GM21390 (cell line): Measurements from ENCODE around the gene MEGF8.

Experiments used
- ATAC-seq: cut with Tn5 transposase; IDR thresholded peaks from one replicate; pipeline ENCODE4 v1.9.1; 2021; ENCODE audit not compliant: unreplicated experiment

MEGF8 gene

DNA sequence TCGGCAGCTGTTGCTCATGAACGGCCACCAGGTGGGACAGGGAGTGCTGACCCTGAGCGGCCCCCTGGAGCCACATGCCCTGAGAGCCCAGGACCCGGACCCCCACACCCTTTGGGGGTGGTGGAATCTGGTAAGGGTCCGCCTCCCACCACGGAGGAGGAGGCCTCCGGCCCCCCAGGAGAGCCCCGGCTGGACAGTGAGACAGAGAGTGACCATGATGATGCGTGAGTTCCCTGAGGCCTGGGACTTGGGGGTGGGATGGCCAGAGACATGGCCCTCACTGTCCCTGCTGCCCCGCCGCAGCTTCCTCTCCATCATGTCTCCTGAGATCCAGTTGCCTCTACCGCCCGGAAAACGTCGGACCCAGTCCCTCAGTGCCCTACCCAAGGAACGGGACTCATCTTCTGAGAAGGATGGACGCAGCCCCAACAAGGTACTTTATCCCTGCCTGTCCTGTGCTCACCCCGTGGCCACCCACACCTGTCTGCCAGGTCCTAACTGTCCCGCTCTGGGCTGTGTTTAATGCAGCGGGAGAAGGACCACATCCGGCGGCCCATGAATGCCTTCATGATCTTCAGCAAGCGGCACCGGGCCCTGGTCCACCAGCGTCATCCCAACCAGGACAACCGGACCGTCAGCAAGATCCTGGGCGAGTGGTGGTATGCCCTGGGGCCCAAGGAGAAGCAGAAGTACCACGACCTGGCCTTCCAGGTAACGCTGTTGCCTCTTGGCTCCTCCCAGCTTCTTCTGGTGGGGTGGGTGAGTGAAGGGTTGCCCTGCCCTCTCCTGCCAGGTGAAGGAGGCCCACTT is 38.2 kb upstream of the MEGF8 start:
- no peak for ATAC-seq

DNA sequence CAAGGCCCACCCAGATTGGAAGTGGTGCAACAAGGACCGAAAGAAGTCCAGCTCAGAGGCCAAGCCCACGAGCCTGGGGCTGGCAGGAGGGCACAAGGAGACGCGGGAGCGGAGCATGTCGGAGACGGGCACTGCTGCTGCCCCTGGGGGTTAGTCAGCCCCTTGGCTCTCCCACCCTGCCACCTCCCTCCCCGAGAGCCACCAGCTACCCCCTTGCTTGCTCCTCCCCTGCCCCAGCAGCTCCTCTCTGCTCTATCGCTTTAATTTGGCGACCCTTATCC is 37.7 kb upstream of the MEGF8 start:
- ATAC-seq: no peak

GRCh38 chr19:42288387-42288786 is 37.0 kb upstream of the MEGF8 start:
- no peak for ATAC-seq

GRCh38 chr19:42288881-42289555 is 36.4 kb upstream of the MEGF8 start:
- no peak for ATAC-seq

GRCh38 chr19:42289556-42290041 is 35.8 kb upstream of the MEGF8 start:
- no peak for ATAC-seq

GRCh38 chr19:42290136-42290522 is 35.3 kb upstream of the MEGF8 start:
- ATAC-seq: no peak

DNA sequence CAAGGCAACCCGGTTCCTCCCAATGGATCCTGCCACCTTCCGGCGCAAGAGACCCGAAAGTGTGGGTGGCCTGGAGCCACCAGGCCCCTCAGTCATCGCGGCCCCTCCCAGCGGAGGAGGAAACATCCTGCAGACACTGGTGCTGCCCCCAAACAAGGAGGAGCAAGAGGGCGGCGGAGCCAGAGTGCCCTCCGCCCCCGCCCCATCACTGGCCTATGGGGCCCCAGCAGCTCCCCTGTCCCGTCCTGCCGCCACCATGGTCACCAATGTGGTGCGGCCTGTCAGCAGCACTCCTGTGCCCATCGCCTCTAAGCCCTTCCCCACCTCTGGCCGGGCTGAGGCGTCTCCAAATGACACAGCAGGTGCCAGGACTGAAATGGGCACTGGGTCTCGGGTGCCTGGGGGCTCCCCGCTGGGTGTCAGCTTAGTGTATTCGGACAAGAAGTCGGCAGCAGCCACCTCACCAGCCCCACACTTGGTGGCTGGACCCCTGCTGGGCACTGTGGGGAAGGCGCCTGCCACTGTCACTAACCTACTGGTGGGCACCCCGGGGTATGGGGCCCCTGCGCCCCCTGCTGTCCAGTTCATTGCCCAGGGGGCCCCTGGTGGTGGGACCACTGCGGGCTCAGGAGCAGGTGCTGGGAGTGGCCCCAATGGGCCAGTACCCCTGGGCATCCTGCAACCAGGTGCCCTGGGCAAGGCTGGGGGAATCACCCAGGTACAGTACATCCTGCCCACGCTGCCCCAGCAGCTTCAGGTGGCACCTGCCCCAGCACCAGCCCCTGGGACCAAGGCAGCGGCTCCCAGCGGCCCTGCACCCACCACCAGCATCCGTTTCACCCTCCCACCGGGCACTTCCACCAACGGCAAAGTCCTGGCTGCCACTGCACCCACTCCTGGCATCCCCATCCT is 34.7 kb upstream of the MEGF8 start:
- no peak for ATAC-seq

GRCh38 chr19:42291435-42291810 is 34.0 kb upstream of the MEGF8 start:
- ATAC-seq: no peak

DNA sequence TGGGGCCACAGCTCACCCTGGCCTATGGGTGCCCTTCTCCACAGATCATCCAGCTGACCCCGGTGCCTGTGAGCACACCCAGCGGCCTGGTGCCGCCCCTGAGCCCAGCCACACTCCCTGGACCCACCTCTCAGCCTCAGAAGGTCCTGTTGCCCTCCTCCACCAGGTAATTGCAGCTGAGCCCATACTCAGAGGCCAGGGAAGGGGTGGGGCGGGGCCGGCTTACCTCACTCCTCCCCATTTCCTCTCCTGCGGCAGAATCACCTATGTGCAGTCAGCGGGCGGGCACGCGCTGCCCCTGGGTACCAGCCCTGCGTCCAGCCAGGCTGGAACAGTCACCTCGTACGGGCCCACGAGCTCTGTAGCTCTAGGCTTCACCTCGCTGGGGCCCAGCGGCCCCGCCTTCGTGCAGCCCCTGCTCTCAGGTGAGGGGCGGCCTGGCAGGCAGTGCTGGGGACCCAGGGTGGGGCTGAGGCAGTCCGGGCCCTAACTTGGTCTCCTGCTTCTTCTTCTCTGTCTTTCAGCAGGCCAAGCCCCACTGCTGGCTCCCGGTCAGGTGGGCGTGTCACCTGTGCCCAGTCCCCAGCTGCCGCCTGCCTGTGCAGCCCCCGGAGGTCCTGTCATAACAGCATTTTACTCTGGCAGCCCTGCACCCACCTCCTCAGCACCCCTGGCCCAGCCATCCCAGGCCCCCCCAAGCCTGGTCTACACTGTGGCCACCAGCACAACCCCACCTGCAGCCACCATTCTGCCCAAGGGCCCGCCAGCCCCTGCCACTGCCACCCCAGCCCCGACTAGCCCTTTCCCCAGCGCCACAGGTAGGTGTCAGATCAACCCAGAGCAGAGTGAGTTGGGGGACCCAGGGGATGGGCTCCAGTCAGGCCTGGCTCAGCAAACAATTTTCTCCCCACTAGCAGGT is 33.1 kb upstream of the MEGF8 start:
- ATAC-seq: no peak

- ATAC-seq: no peak
Observed at GRCh38 chr19:42292963-42293362, 32.5 kb upstream of the MEGF8 start.

- ATAC-seq: no peak
Observed at GRCh38 chr19:42293540-42293939, 31.9 kb upstream of the MEGF8 start.

DNA sequence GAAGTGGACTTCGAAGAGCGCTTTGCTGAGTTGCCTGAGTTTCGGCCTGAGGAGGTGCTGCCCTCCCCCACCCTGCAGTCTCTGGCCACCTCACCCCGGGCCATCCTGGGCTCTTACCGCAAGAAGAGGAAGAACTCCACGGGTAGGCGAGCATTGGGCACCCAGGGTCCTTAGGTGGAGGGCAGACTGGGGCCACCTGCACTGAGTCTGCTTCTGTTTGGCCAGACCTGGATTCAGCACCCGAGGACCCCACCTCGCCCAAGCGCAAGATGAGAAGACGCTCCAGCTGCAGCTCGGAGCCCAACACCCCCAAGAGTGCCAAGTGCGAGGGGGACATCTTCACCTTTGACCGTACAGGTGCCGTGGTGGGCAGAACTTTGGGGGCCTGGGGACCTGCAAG is 31.5 kb upstream of the MEGF8 start:
- ATAC-seq: no peak

DNA sequence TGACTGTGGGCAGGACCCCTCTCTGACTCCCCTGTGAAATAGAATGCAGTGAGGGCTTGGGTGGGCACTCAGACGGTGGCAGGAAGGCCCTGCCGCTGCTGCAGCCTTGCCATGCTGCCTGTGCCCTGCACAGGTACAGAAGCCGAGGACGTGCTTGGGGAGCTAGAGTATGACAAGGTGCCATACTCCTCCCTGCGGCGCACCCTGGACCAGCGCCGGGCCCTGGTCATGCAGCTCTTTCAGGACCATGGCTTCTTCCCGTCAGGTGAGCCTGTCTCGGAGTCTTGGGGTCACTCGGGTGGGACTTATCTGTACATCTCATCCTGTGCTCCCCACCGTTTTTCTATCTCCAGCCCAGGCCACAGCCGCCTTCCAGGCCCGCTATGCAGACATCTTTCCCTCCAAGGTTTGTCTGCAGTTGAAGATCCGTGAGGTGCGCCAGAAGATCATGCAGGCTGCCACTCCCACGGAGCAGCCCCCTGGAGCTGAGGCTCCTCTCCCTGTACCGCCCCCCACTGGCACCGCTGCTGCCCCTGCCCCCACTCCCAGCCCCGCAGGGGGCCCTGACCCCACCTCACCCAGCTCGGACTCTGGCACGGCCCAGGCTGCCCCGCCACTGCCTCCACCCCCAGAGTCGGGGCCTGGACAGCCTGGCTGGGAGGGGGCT is 30.8 kb upstream of the MEGF8 start:
- ATAC-seq: no peak

- ATAC-seq: no peak
Observed at GRCh38 chr19:42295342-42295741, 30.1 kb upstream of the MEGF8 start.

- no peak for ATAC-seq
Observed at GRCh38 chr19:42295831-42296525, 29.5 kb upstream of the MEGF8 start.

- no peak for ATAC-seq
Observed at GRCh38 chr19:42297039-42297438, 28.4 kb upstream of the MEGF8 start.

DNA sequence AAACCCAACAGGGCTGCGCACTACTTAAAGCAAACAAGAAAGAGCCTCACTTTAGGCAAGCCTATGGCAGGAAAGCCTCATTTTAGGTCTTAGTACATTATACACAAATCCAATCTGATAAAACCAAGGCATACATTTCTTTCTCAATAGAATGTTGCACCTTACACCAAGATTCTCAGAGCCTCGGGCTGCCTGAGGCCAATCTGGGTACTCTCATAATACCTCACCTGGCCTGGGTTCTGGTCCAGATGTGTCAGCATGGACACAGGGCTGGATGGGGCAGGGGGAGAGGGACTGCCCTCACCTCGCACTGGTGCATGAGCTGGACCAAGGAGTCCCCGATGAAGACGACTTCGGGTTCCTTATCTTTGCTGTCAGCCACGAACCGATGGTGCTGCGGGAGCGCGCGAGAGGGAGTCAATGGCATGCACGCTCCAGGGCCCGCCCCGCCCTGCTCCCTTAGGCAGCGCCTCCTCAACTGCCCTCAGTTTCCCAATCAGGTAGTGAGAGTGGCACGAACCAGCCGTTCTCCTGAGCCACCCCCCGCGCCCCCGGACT is 23.7 kb upstream of the MEGF8 start, which contains the start of gene PRR19:
PRR19 (plus strand) TSS at position 487 of the 558 bp plus-strand sequence. CDS start 7,453 bp downstream, outside the sequence.
- no peak for ATAC-seq

DNA sequence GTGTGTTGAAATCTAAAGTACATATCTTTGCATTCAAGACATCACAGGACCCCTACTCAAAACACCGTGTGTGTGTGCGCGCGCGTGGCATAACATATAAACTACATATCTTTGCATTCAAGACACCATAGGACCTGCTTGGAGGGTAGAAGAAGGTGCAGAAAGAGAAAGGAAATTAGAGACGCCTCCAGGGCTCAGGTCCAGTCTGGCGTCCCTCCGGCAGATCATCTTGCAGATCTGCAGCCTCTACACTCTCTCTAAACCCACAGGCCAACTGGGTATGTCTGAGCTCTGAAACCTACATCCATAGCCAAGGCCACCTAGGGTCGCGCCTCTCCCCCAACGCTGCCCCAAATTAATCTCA is 22.4 kb upstream of the MEGF8 start:
- ATAC-seq: no peak

GRCh38 chr19:42303876-42304275 is 21.6 kb upstream of the MEGF8 start:
- ATAC-seq: no peak
